IMR-90 (cell line): ENCODE results near the gene TBATA. TPM values are rescaled to one million over a fixed set of nuclear protein-coding genes. Genes with fewer than 3 reads are reported as not detected.
A peak's percentile ranks its signal among the peaks of the same experiment; 100 is the strongest.

Experiments used
- ATAC-seq: fragments of 200-7000 bp; cut with Tn5 transposase; 2 replicates; pipeline ENCODE4 v1.9.1; 2020; ENCODE audit warnings: low read depth, mild to moderate bottlenecking, moderate library complexity
- BruUV-seq: library from RNA; stranded (reverse); fragments of 400-500 nt; replicated peaks from 2 replicates; lab custom pipeline; 2021; lab: Mats Ljungman, UMichigan
- CTCF ChIA-PET: fragments of 300-600 bp; formaldehyde crosslinking; extraction: SDS; loops from one replicate; lab custom pipeline; 2021; ENCODE audit warnings: antibody characterized with exemption; lab: Yijun Ruan, JAX
- POLR2A ChIA-PET: fragments of 300-600 bp; sonication (Branson Sonifier 250); formaldehyde crosslinking; loops from one replicate; lab custom pipeline; 2022; ENCODE audit warnings: antibody characterized with exemption; ENCODE audit not compliant: unreplicated experiment; lab: Charles Lee
- DNase-seq: peaks from one replicate; pipeline ENCODE4 v3.0.0; 2013
- H2AFZ ChIP-seq: replicated peaks from 2 replicates; pipeline ENCODE3; 2013; ENCODE audit warnings: low read length, mild to moderate bottlenecking; ENCODE audit not compliant: poor library complexity
- H2AK5ac ChIP-seq: 2 replicates; pipeline ENCODE4 v1.6.1; 2013; ENCODE audit warnings: low read depth, low read length, inconsistent platforms
- H2AK9ac ChIP-seq: replicated peaks from 2 replicates; pipeline ENCODE3; 2013; ENCODE audit warnings: mild to moderate bottlenecking, low read depth, low read length, moderate library complexity; ENCODE audit not compliant: poor library complexity
- H2BK120ac ChIP-seq: 2 replicates; pipeline ENCODE4 v1.6.1; 2013; ENCODE audit warnings: low read depth, low read length, inconsistent platforms
- H2BK15ac ChIP-seq: 3 replicates; pipeline ENCODE4 v1.6.1; 2013; ENCODE audit warnings: low read depth, low read length, inconsistent platforms
- H2BK20ac ChIP-seq: 2 replicates; pipeline ENCODE4 v1.6.1; 2013; ENCODE audit warnings: low read depth, mild to moderate bottlenecking, inconsistent platforms, low read length, moderate library complexity
- H2BK5ac ChIP-seq: 2 replicates; pipeline ENCODE4 v1.6.1; 2013; ENCODE audit warnings: mild to moderate bottlenecking, low read depth, low read length, inconsistent platforms; ENCODE audit not compliant: poor library complexity, severe bottlenecking
- H3K14ac ChIP-seq: replicated peaks from 2 replicates; pipeline ENCODE4 v1.6.1; 2013; ENCODE audit warnings: low read depth, low read length, inconsistent platforms
- H3K18ac ChIP-seq: 2 replicates; pipeline ENCODE4 v1.6.1; 2013; ENCODE audit warnings: low read depth, low read length, control low read depth
- H3K23ac ChIP-seq: 2 replicates; pipeline ENCODE4 v1.6.1; 2013; ENCODE audit warnings: low read depth, low read length, inconsistent platforms
- H3K27ac ChIP-seq: 2 replicates; pipeline ENCODE4 v1.5.1; 2013; ENCODE audit warnings: mild to moderate bottlenecking, control low read depth, low read length; ENCODE audit not compliant: insufficient read depth
- H3K27me3 ChIP-seq: 2 replicates; pipeline ENCODE4 v1.6.1; 2013; ENCODE audit warnings: low read length; ENCODE audit not compliant: control insufficient read depth, insufficient read depth
- H3K36me3 ChIP-seq: 2 replicates; pipeline ENCODE4 v1.6.1; 2013; ENCODE audit warnings: low read length, mixed read lengths; ENCODE audit not compliant: control insufficient read depth, insufficient read depth
- H3K4ac ChIP-seq: 2 replicates; pipeline ENCODE4 v1.6.1; 2013; ENCODE audit warnings: low read depth, low read length, inconsistent platforms
- H3K4me1 ChIP-seq: 2 replicates; pipeline ENCODE4 v1.6.1; 2013; ENCODE audit warnings: low read length, mixed read lengths; ENCODE audit not compliant: control insufficient read depth, insufficient read depth
- H3K4me2 ChIP-seq: 2 replicates; pipeline ENCODE4 v1.6.1; 2013; ENCODE audit warnings: low read depth, mild to moderate bottlenecking, control low read depth, low read length, moderate library complexity
- H3K4me3 ChIP-seq: 2 replicates; pipeline ENCODE4 v1.5.1; 2013; ENCODE audit warnings: low read depth, mild to moderate bottlenecking, control low read depth, low read length, moderate library complexity; ENCODE audit not compliant: insufficient read depth
- H3K56ac ChIP-seq: 2 replicates; pipeline ENCODE4 v1.6.1; 2013; ENCODE audit warnings: low read length, inconsistent platforms; ENCODE audit not compliant: insufficient read depth; ENCODE audit errors: extremely low read depth
- H3K79me1 ChIP-seq, 2 experiments: 2 replicates each; pipeline ENCODE4 v1.6.1; 2013; ENCODE audit warnings: low read length in 2 of 2, inconsistent platforms in 1 of 2, low read depth in 1 of 2
- H3K9ac ChIP-seq: 2 replicates; pipeline ENCODE4 v1.6.1; 2013; ENCODE audit warnings: low read depth, low read length, control low read depth
- H3K9me1 ChIP-seq: 2 replicates; pipeline ENCODE4 v1.6.1; 2013; ENCODE audit warnings: low read length, inconsistent platforms; ENCODE audit not compliant: insufficient read depth
- H3K9me3 ChIP-seq: 2 replicates; pipeline ENCODE4 v1.6.1; 2013; ENCODE audit warnings: low read length; ENCODE audit not compliant: control insufficient read depth, insufficient read depth
- H4K20me1 ChIP-seq: 2 replicates; pipeline ENCODE4 v1.6.1; 2013; ENCODE audit warnings: low read length, inconsistent platforms; ENCODE audit not compliant: insufficient read depth
- H4K5ac ChIP-seq: 2 replicates; pipeline ENCODE4 v1.6.1; 2013; ENCODE audit warnings: mild to moderate bottlenecking, low read depth, low read length, control low read depth
- H4K8ac ChIP-seq, 2 experiments: 2 replicates each; pipeline ENCODE4 v1.6.1; 2013; ENCODE audit warnings: low read depth in 2 of 2, low read length in 2 of 2, control low read depth in 1 of 2, inconsistent platforms in 1 of 2
- H4K91ac ChIP-seq: 2 replicates; pipeline ENCODE4 v1.6.1; 2013; ENCODE audit warnings: low read depth, low read length, inconsistent platforms; ENCODE audit not compliant: insufficient read depth
- CEBPB ChIP-seq: IDR thresholded peaks from 2 replicates; pipeline ENCODE4 v1.6.1; 2012; ENCODE audit warnings: low read depth, low read length, improper control_type of control experiment
- MXI1 ChIP-seq: IDR thresholded peaks from 2 replicates; pipeline ENCODE4 v1.6.1; 2012; ENCODE audit warnings: low read depth, mild to moderate bottlenecking, low read length, moderate library complexity, borderline replicate concordance
- NFE2L2 ChIP-seq: fragments of 150-350 bp; IDR thresholded peaks from 2 replicates; pipeline ENCODE4 v1.6.1; 2016; ENCODE audit warnings: low read depth, mild to moderate bottlenecking, low read length
- POLR2A ChIP-seq: IDR thresholded peaks from 2 replicates; pipeline ENCODE4 v1.6.1; 2012; ENCODE audit warnings: mild to moderate bottlenecking, low read depth, low read length
- WGBS, 2 experiments: methylation state at CpG; one replicate each; pipeline versions ENCODE4 v1.1.5 to v1.1.7; 2013; ENCODE audit warnings: missing lambda C conversion rate in 2 of 2; ENCODE audit not compliant: insufficient read length in 1 of 2; ENCODE audit errors: extremely low coverage in 2 of 2; 5-methylcytosine and 5-hydroxymethylcytosine counted together
- dilution Hi-C: fragments of 300-500 bp; cut with HindIII; formaldehyde crosslinking; loops from one replicate; pipeline ENCODE4 v1.14.3; 2018; ENCODE audit warnings: low sequenced_read_pairs; ENCODE audit not compliant: unreplicated experiment
- in situ Hi-C: fragments of 300-500 bp; cut with MboI; formaldehyde crosslinking; loops from 3 replicates; pipeline ENCODE4 v1.14.3; 2019; ENCODE audit warnings: low sequenced_read_pairs, inconsistent platforms, mixed read lengths
- intact Hi-C: fragments of 100-400 bp; cut with micrococcal nuclease; formaldehyde crosslinking; loops from 2 replicates; pipeline ENCODE4 v1.10.0; 2022
- polyA plus RNA-seq, 3 experiments: library from polyadenylated mRNA; depleted of rRNA; stranded (reverse); fragments of >200 nt; gene quantifications; 2 replicates each; pipeline ENCODE4 v1.2.3, GENCODE V29; 2012; ENCODE audit warnings: low replicate concordance in 1 of 3
- total RNA-seq: library from RNA; depleted of rRNA; stranded (reverse); fragments of >200 nt; gene quantifications from 2 replicates; pipeline ENCODE4 v1.2.3, GENCODE V29; 2012

Gene TBATA
- total and polyA plus RNA-seq, 2 of the 4 experiments (the other 2 are of a cell fraction), result not detected

DNA sequence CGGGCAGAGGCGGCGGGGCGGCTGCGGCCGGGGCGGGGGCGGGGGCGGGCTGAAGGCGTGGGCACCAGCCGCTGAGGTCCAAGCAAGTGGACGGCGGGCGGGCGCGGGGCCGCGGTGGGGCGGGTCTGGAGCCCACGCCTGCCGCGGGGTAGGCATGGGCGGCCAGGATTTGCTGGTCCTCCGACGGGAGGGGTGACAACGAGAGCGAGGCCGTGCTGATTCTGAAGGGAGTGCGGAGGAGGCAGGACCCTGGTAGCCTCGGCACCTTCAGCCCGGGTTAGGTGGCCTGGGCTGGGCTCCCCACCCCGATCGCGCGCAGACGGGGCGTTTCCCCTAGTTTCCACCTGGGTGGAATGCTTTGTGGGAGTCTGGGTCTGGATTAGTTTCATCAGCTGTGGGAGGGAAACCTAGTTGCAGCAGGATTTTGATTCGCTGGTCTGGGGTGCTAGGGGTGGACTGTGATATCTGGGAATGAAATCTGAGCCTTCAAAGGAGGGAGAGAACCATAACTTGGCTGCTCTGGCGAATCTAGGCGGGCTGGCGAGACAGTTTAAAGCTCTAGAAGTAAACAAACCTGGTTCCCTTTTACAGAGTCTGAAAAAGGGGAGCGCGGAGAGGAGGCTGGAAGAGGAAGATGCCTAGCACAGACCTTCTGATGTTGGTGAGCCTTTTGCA lies 31.2 kb upstream of the TBATA start:
- Histone ChIP-seq H3K9me3 (no peaks in the 10 kb centered on the region), H2AK5ac (peak overlapping the region; percentile 48; the same call in 1 of the 2 replicates), H4K20me1 (peaks cover 3% of the 10 kb centered on the region; the same call in 1 of the 2 replicates), H2AK9ac (peak overlapping the region; percentile 89), H3K56ac (peak overlapping the region; percentile 66), H4K5ac (peak overlapping the region; percentile 60), H4K8ac (peak overlapping the region in 1 of 2 experiments; percentile 93; a peak in 3 of 4 replicates), H3K4me3 (peak overlapping the region; percentile 86), H3K18ac (peak overlapping the region; percentile 22; the same call in 1 of the 2 replicates), H3K9ac (peak overlapping the region; percentile 81), H3K27me3 (peaks cover 5% of the 10 kb centered on the region; the same call in 1 of the 2 replicates), H2BK5ac (peak overlapping the region; percentile 90), H3K9me1 (no peaks in the 10 kb centered on the region; the same call in 1 of the 2 replicates), H2BK15ac (no peak overlapping the region), H4K91ac (peak overlapping the region; percentile 86), H3K4me1 (no peaks in the 10 kb centered on the region), H3K14ac (peak overlapping the region; percentile 80), H2BK120ac (peak overlapping the region; percentile 72), H3K23ac (peak overlapping the region; percentile 92; the same call in 1 of the 2 replicates), H2BK20ac (no peak overlapping the region), H3K27ac (peak overlapping the region; percentile 87), H3K4me2 (peak overlapping the region; percentile 86), H2AFZ (peak overlapping the region; percentile 99), H3K36me3 (peaks cover 3% of the 10 kb centered on the region), H3K79me1 (peaks cover 9 to 41% of the 10 kb centered on the region in 2 experiments), H3K4ac (peak overlapping the region; percentile 93)
- ChIA-PET CTCF (interaction anchor here (1.2 to 2.7 kb wide), 4 partner anchors 17 to 64 kb away, joined by 3 to 15 read pairs (median 4); no protein-coding TSS in a partner anchor), POLR2A (no interaction called here)
- TF ChIP-seq NFE2L2 (no peak), POLR2A (peak; percentile 50; the same call in 1 of the 2 replicates), MXI1 (peak; percentile 77; the same call in 1 of the 2 replicates), CEBPB (peak; percentile 44; the same call in 1 of the 2 replicates)
- 0% methylated on average over 2 of the region's 43 CpGs; no CpG with 5 or more reads in 1 of the 2 experiments for WGBS, 2 experiments
- intact Hi-C loops (loop anchor here (2.0 to 10.0 kb wide), 2 partner anchors 266 to 398 kb away; partner anchors contain the start of gene UNC5B), in situ Hi-C loops (no loop called here), dilution Hi-C loops (no loop called here)
- DNase-seq, result peak; percentile 91
- ATAC-seq, result peak; percentile 86
- BruUV-seq, result no TSS peak
